Mesothelial cell of epicardium (in vitro differentiated cells): ENCODE measurements around the gene RHBG. TPM values are rescaled to one million over a fixed set of nuclear protein-coding genes. Genes with fewer than 3 reads are reported as not detected.

Experiments
- DNase-seq, 2 experiments: peaks; one replicate each; pipeline ENCODE4 v3.0.0; 2021; ENCODE audit warnings: low spot score in 2 of 2; ENCODE audit not compliant: unreplicated experiment in 2 of 2
- H3K27ac Mint-ChIP-seq: 2 replicates; pipeline ENCODE4 v1.8.0; 2021; ENCODE audit warnings: mixed read lengths
- H3K27me3 Mint-ChIP-seq: 2 replicates; pipeline ENCODE4 v1.8.0; 2021; ENCODE audit warnings: low read depth, mixed read lengths
- H3K36me3 Mint-ChIP-seq: 2 replicates; pipeline ENCODE4 v1.8.0; 2021; ENCODE audit warnings: mixed read lengths
- H3K4me1 Mint-ChIP-seq: 2 replicates; pipeline ENCODE4 v1.8.0; 2021; ENCODE audit warnings: mixed read lengths
- H3K4me3 Mint-ChIP-seq: 2 replicates; pipeline ENCODE4 v1.8.0; 2021; ENCODE audit warnings: mild to moderate bottlenecking, moderate library complexity, mixed read lengths
- H3K9me3 Mint-ChIP-seq: 2 replicates; pipeline ENCODE4 v1.8.0; 2021; ENCODE audit warnings: mixed read lengths
- total RNA-seq: library from RNA; stranded (reverse); gene quantifications from 3 replicates; pipeline ENCODE4 v1.2.1, GENCODE V29; 2021
- TF ChIP-seq, protein P1 (sequence below): fragments of 200-600 bp; sonication (generic); IDR thresholded peaks from one replicate; pipeline ENCODE4 v1.5.0; 2021; ENCODE audit warnings: antibody characterized with exemption; ENCODE audit not compliant: unreplicated experiment

Gene RHBG
- total RNA-seq, 1 donor from 2014 or later = 0.92 TPM

DNA sequence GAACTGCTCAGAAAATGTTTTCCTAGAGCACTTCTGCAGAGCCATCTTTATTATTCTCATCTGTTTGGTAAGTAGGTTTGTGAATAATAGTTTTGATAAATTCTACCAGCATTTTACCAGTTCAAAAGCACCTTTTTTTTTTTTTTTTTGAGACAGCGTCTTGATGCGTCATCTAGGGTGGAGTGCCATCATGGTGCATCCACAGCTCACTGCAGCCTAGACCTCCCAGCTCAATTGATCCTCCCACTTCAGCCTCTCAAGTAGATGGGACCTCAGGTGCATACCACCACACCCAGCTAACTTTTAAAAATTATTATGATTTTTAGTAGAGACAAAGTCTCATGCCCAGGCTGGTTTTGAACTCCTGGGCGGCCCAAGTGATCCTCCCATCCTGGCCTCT is 9.8 kb upstream of the RHBG start:
- Mint-ChIP-seq H3K4me1 (peaks cover 7% of the 10 kb centered on the region), H3K4me3 (no peak overlapping the region), H3K27ac (no peak overlapping the region), H3K27me3 (peaks cover 23% of the 10 kb centered on the region), H3K36me3 (no peaks in the 10 kb centered on the region), H3K9me3 (peaks cover 4% of the 10 kb centered on the region)
- TF ChIP-seq, protein P1, sequence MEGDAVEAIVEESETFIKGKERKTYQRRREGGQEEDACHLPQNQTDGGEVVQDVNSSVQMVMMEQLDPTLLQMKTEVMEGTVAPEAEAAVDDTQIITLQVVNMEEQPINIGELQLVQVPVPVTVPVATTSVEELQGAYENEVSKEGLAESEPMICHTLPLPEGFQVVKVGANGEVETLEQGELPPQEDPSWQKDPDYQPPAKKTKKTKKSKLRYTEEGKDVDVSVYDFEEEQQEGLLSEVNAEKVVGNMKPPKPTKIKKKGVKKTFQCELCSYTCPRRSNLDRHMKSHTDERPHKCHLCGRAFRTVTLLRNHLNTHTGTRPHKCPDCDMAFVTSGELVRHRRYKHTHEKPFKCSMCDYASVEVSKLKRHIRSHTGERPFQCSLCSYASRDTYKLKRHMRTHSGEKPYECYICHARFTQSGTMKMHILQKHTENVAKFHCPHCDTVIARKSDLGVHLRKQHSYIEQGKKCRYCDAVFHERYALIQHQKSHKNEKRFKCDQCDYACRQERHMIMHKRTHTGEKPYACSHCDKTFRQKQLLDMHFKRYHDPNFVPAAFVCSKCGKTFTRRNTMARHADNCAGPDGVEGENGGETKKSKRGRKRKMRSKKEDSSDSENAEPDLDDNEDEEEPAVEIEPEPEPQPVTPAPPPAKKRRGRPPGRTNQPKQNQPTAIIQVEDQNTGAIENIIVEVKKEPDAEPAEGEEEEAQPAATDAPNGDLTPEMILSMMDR = no peak
- DNase-seq = no peak

- Mint-ChIP-seq H3K4me3 (no peak overlapping the region), H3K4me1 (peaks cover 7% of the 10 kb centered on the region), H3K27me3 (peaks cover 28% of the 10 kb centered on the region), H3K9me3 (no peaks in the 10 kb centered on the region), H3K36me3 (no peaks in the 10 kb centered on the region), H3K27ac (no peak overlapping the region)
- no peak for DNase-seq
- TF ChIP-seq, protein P1 = no peak
Measured at GRCh38 chr1:156359973-156360372, 9.0 kb upstream of the RHBG start.

DNA sequence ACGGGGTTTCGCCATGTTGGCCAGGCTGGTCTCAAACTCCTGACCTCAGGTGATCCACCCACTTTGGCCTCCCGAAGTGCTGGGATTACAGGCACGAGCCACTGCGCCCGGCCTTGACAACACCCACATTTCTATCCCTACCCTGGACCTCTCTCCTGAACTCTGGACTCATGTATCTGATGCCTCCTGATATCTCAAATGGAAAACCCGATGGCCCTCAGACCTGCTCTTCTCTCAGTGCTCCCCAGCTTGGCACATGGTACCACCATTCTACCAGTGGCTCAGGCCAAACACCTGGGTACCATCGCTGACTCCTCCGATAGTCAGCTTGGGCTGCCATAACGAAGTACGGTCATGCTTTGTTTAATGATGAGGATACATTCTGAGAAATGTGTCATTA is 8.5 kb upstream of the RHBG start:
- no peaks in the 10 kb centered on the region for H3K9me3 Mint-ChIP-seq
- no peaks in the 10 kb centered on the region for H3K36me3 Mint-ChIP-seq
- H3K27ac Mint-ChIP-seq = no peak overlapping the region
- TF ChIP-seq, protein P1 = no peak
- H3K4me1 Mint-ChIP-seq = peaks cover 7% of the 10 kb centered on the region
- peaks cover 28% of the 10 kb centered on the region for H3K27me3 Mint-ChIP-seq
- DNase-seq = no peak
- H3K4me3 Mint-ChIP-seq = no peak overlapping the region

GRCh38 chr1:156365754-156366153 is 3.3 kb upstream of the RHBG start:
- Mint-ChIP-seq H3K4me3 (no peak overlapping the region), H3K27ac (no peak overlapping the region), H3K9me3 (no peaks in the 10 kb centered on the region), H3K36me3 (no peaks in the 10 kb centered on the region), H3K4me1 (peaks cover 17% of the 10 kb centered on the region), H3K27me3 (peaks cover 13% of the 10 kb centered on the region)
- DNase-seq = no peak
- TF ChIP-seq, protein P1 = no peak

- TF ChIP-seq, protein P1 = no peak
- Mint-ChIP-seq H3K27ac (no peak overlapping the region), H3K9me3 (no peaks in the 10 kb centered on the region), H3K36me3 (no peaks in the 10 kb centered on the region), H3K27me3 (peaks cover 13% of the 10 kb centered on the region), H3K4me3 (no peak overlapping the region), H3K4me1 (peaks cover 19% of the 10 kb centered on the region)
- no peak for DNase-seq
Measured at GRCh38 chr1:156366378-156367166, 2.4 kb upstream of the RHBG start.
